GM21526 (cell line): ENCODE measurements around the gene MRPS12.
"Not testable (repeated sequence)": the region's sequence is repeated elsewhere in the genome, so short reads cannot be mapped to it uniquely, and the experiment has no call there.

Experiments
- ATAC-seq: cut with Tn5 transposase; IDR thresholded peaks from one replicate; pipeline ENCODE4 v1.9.1; 2021; ENCODE audit warnings: moderate library complexity; ENCODE audit not compliant: unreplicated experiment, low FRiP score

MRPS12 gene

GRCh38 chr19:38932425-38933179 lies 1.9 kb downstream of the MRPS12 start:
- no peak for ATAC-seq

GRCh38 chr19:38933544-38933943 lies 2.8 kb downstream of the MRPS12 start:
- ATAC-seq = no peak

- ATAC-seq = no peak
These were observed 9.2 kb downstream of the MRPS12 start for GRCh38 chr19:38939957-38940356.

- ATAC-seq = not testable (repeated sequence)
These were observed 10.7 kb downstream of the MRPS12 start for GRCh38 chr19:38941466-38941865.

- ATAC-seq = no peak
These were observed 11.2 kb downstream of the MRPS12 start for GRCh38 chr19:38941979-38942378.

- ATAC-seq = no peak
These were observed 11.9 kb downstream of the MRPS12 start for GRCh38 chr19:38942471-38943181.

- ATAC-seq = no peak
These were observed 14.3 kb downstream of the MRPS12 start for GRCh38 chr19:38944981-38945506.

GRCh38 chr19:38945562-38946228 lies 15.0 kb downstream of the MRPS12 start:
- no peak for ATAC-seq

- ATAC-seq = no peak
These were observed 15.7 kb downstream of the MRPS12 start for GRCh38 chr19:38946229-38947010.

- no peak for ATAC-seq
These were observed 19.0 kb downstream of the MRPS12 start for GRCh38 chr19:38949580-38950367.

GRCh38 chr19:38951187-38951586 lies 20.4 kb downstream of the MRPS12 start:
- no peak for ATAC-seq

- no peak for ATAC-seq
These were observed 21.8 kb downstream of the MRPS12 start for GRCh38 chr19:38952395-38953165.

- no peak for ATAC-seq
These were observed 22.9 kb downstream of the MRPS12 start for GRCh38 chr19:38953677-38954076.

- ATAC-seq = no peak
These were observed 25.5 kb downstream of the MRPS12 start for GRCh38 chr19:38956264-38956663.

- no peak for ATAC-seq
These were observed 27.6 kb downstream of the MRPS12 start for GRCh38 chr19:38958301-38958700.

- no peak for ATAC-seq
These were observed 28.9 kb downstream of the MRPS12 start for GRCh38 chr19:38959618-38960017.

- ATAC-seq = no peak
These were observed 34.0 kb downstream of the MRPS12 start for GRCh38 chr19:38964738-38965137.

GRCh38 chr19:38966149-38966548 lies 35.4 kb downstream of the MRPS12 start:
- ATAC-seq = not testable (repeated sequence)
